ENCODE measurements around the gene NEK10.

Gene NEK10

GRCh38 chr3:27384191-27384590 is 15.0 kb upstream of the NEK10 start:
- no peak for TF ChIP-seq CTCF (conservative IDR thresholded peaks at IDR 0.05; ENCODE audit: low read depth, low read length)
- no peak for DNase-seq (ENCODE audit: low read depth)
- no peak overlapping the region for H3K4me3 ChIP-seq (ENCODE audit: low read length)

DNA sequence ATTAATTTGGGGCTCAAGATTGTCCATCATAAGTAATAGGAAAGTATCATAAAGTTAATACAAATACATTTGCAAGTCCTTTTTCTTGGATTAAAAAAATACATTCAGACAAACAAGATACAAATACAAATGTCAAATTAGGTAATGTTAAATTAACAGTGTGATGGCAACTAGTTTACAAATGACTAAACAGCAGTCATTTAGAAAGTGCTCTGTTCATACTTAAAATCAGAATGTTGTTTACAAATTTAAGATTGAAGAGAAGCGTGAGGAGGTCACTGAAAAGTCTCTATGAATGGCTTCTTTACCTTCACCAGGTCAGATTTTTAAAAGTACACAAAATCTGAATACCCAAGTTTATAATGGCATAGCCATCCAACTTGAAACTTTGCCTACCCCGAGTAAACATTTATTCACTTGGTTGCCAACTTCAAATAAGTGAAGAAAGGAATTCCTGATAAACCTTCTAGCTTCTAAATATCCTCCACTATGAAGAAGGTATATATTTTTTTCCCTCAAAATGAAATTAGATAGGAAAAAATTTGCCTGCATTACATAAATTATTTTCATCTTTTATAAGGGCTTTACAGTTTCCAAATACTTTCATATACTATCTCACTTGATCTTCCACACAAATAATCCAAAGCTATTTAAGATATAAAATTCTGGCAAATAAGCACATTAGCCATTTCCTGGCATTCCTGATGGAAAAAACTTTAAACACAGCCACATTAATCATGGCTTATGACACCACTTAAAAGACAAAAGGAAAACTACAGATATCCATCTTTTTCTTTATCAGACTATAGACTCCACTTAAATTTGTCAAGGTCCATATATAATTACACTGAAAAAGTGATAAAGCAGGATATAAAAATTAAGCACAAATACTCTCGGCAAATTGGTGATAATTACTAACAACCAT is 11.5 kb upstream of the NEK10 start:
- H3K4me3 ChIP-seq (ENCODE audit: low read length): no peak overlapping the region
- no peak for DNase-seq (ENCODE audit: low read depth)
- no peak for TF ChIP-seq CTCF (conservative IDR thresholded peaks at IDR 0.05; ENCODE audit: low read depth, low read length)

DNA sequence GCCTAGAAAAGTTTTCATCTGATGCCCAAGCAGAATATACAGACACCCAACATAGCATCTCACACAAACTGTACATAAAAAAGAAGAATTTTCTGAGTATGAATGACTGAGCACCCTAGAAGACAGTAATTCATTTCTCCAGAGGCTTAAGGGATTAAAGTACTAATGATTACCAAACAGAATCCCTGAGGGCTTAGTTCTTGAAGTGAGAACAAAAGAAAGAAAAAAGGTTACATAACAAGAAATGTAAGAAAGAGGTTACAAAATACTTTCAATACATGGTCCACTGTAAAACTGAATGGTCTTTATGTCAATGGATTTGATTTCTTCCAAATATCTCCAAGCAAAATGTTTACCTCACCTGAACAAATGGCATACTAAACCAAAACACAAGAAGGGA is 9.1 kb upstream of the NEK10 start:
- no peak for TF ChIP-seq CTCF (conservative IDR thresholded peaks at IDR 0.05; ENCODE audit: low read depth, low read length)
- peak; percentile 29 for DNase-seq (ENCODE audit: low read depth)
- no peak overlapping the region for H3K4me3 ChIP-seq (ENCODE audit: low read length)

- no peak for DNase-seq (ENCODE audit: low read depth)
- TF ChIP-seq CTCF (conservative IDR thresholded peaks at IDR 0.05; ENCODE audit: low read depth, low read length): no peak
Observed at GRCh38 chr3:27376109-27376772, 7.1 kb upstream of the NEK10 start.

GRCh38 chr3:27366062-27366591 is 3.1 kb downstream of the NEK10 start:
- no peak overlapping the region for H3K4me3 ChIP-seq (ENCODE audit: low read length)
- no peak for TF ChIP-seq CTCF (conservative IDR thresholded peaks at IDR 0.05; ENCODE audit: low read depth, low read length)
- no peak for DNase-seq (ENCODE audit: low read depth)

More at GRCh38 chr3:27376109-27376772, 7.1 kb upstream of the NEK10 start:
- no peak overlapping the region for H3K4me3 ChIP-seq (ENCODE audit: low read length)

DNA sequence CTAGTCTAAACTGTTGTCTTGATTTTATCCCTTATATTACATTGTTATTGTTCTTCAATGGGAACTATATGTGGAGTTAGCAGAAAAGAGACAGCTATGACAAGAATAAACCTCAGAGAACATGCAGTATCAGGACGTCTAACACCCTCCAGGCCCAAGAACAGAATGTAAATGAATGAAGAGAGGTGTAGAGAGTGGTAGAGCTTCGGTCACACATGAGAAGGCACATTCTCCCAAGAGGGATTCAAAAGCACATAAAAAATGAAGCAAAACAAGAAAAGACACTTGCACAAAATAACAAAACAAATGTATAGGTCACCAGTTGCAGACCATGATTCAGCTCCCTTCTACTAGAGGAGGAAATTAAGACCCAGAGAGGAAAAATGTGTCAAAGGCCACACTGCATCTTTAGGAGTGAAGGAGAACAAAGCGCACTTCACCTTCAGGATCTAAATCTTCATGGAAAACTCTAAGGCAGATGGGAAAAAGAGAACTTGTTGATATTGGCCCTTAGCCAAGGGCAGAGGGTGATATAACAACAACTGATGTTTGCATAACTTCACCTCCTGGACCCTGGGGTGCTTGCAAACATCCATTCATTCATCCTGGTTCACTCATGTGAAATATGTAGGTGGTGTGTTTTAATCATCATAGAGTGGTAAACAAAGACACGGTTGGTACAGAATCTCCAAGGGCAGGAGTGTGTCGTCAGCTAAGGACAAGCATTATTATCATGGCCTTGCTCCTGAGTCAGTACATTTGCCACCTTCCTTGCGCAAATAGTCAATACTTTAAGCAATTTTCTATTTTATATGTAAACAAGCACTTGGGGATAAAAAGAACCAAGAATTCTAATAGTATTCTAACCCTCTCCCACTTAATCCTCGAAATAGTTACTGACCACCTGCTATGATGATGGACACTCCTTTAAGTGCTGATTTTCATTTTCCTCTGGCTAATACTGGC is 8.8 kb downstream of the NEK10 start:
- no peak for DNase-seq (ENCODE audit: low read depth)
- H3K4me3 ChIP-seq (ENCODE audit: low read length): no peak overlapping the region

More for the DNA sequence above, 8.8 kb downstream of the NEK10 start:
- no peak for TF ChIP-seq CTCF (conservative IDR thresholded peaks at IDR 0.05; ENCODE audit: low read depth, low read length)

Data from retinal pigment epithelial cell (primary cell).